ENCODE results near the gene CCNI. TPM values are rescaled to one million over a fixed set of nuclear protein-coding genes. Genes with fewer than 3 reads are reported as not detected.
A peak's percentile ranks its signal among the peaks of the same experiment; 100 is the strongest.
"Not testable (repeated sequence)": the region's sequence is repeated elsewhere in the genome, so short reads cannot be mapped to it uniquely, and the experiment has no call there.

CCNI gene
- polyA plus RNA-seq (ENCODE audit: insufficient read length in 4 of 4), result 100 to 1,000 TPM; 370 to 508 (median 407) TPM

- peak; percentile 95 to 100 (median 97) for DNase-seq (ENCODE audit: low read depth in 4 of 4, low spot score in 3 of 4)
Observed at GRCh38 chr4:77075869-77076799, at the start of gene CCNI. Gene CCNI, minus strand, starts transcription at chr4:77075989. Its CDS starts 9,627 bp downstream, at chr4:77066362.

GRCh38 chr4:77124576-77124975 lies 48.8 kb upstream of the CCNI start:
- no peak for DNase-seq (ENCODE audit: low read depth in 4 of 4, low spot score in 3 of 4)

GRCh38 chr4:77123411-77123810 lies 47.6 kb upstream of the CCNI start:
- DNase-seq (ENCODE audit: low read depth in 4 of 4, low spot score in 3 of 4), result no peak

- no peak for DNase-seq (ENCODE audit: low read depth in 4 of 4, low spot score in 3 of 4)
Observed at GRCh38 chr4:77122656-77123055, 46.9 kb upstream of the CCNI start.

GRCh38 chr4:77121736-77122240 lies 46.0 kb upstream of the CCNI start:
- DNase-seq (ENCODE audit: low read depth in 4 of 4, low spot score in 3 of 4), result no peak

- DNase-seq (ENCODE audit: low read depth in 4 of 4, low spot score in 3 of 4), result no peak
Observed at GRCh38 chr4:77120886-77121508, 45.2 kb upstream of the CCNI start.

- DNase-seq (ENCODE audit: low read depth in 4 of 4, low spot score in 3 of 4), result no peak
Observed at GRCh38 chr4:77117721-77118120, 41.9 kb upstream of the CCNI start.

GRCh38 chr4:77113069-77113468 lies 37.3 kb upstream of the CCNI start:
- no peak for DNase-seq (ENCODE audit: low read depth in 4 of 4, low spot score in 3 of 4)

- DNase-seq (ENCODE audit: low read depth in 4 of 4, low spot score in 3 of 4), result no peak
Observed at GRCh38 chr4:77110730-77111129, 34.9 kb upstream of the CCNI start.

- peak in 1 of 4 donors; percentile 34 for DNase-seq (ENCODE audit: low read depth in 4 of 4, low spot score in 3 of 4)
Observed at GRCh38 chr4:77104791-77105540, 29.2 kb upstream of the CCNI start.

GRCh38 chr4:77104388-77104787 lies 28.6 kb upstream of the CCNI start:
- no peak for DNase-seq (ENCODE audit: low read depth in 4 of 4, low spot score in 3 of 4)

- DNase-seq (ENCODE audit: low read depth in 4 of 4, low spot score in 3 of 4), result no peak
Observed at GRCh38 chr4:77100234-77100633, 24.4 kb upstream of the CCNI start.

- no peak for DNase-seq (ENCODE audit: low read depth in 4 of 4, low spot score in 3 of 4)
Observed at GRCh38 chr4:77097611-77098010, 21.8 kb upstream of the CCNI start.

GRCh38 chr4:77095101-77095821 lies 19.5 kb upstream of the CCNI start:
- no peak for DNase-seq (ENCODE audit: low read depth in 4 of 4, low spot score in 3 of 4)

- DNase-seq (ENCODE audit: low read depth in 4 of 4, low spot score in 3 of 4), result no peak
Observed at GRCh38 chr4:77094496-77094895, 18.7 kb upstream of the CCNI start.

GRCh38 chr4:77093401-77093800 lies 17.6 kb upstream of the CCNI start:
- no peak for DNase-seq (ENCODE audit: low read depth in 4 of 4, low spot score in 3 of 4)

GRCh38 chr4:77092975-77093374 lies 17.2 kb upstream of the CCNI start:
- DNase-seq (ENCODE audit: low read depth in 4 of 4, low spot score in 3 of 4), result no peak

GRCh38 chr4:77089866-77090265 lies 14.1 kb upstream of the CCNI start:
- DNase-seq (ENCODE audit: low read depth in 4 of 4, low spot score in 3 of 4), result no peak

- not testable (repeated sequence) for DNase-seq (ENCODE audit: low read depth in 4 of 4, low spot score in 3 of 4)
Observed at GRCh38 chr4:77087027-77087426, 11.2 kb upstream of the CCNI start.

GRCh38 chr4:77084019-77084639 lies 8.3 kb upstream of the CCNI start:
- DNase-seq (ENCODE audit: low read depth in 4 of 4, low spot score in 3 of 4), result no peak

All from left renal pelvis (tissue), 4 donors.